Posterior cingulate gyrus (tissue), 11 donors: ENCODE results near the gene CELA2A.
"Not testable (repeated sequence)": the region's sequence is repeated elsewhere in the genome, so short reads cannot be mapped to it uniquely, and the experiment has no call there.

ENCODE experiments used
- DNase-seq, 10 donors: peaks; one replicate each; pipeline versions ENCODE4 v3.0.0 to v3.0.0-alpha.2; 2020 to 2021; ENCODE audit warnings: mixed read lengths in 3 of 10
- intact Hi-C: fragments of 100-400 bp; cut with DNase I; formaldehyde crosslinking; loops from one replicate; pipeline ENCODE4 v1.15.1; 2023

CELA2A gene

DNA sequence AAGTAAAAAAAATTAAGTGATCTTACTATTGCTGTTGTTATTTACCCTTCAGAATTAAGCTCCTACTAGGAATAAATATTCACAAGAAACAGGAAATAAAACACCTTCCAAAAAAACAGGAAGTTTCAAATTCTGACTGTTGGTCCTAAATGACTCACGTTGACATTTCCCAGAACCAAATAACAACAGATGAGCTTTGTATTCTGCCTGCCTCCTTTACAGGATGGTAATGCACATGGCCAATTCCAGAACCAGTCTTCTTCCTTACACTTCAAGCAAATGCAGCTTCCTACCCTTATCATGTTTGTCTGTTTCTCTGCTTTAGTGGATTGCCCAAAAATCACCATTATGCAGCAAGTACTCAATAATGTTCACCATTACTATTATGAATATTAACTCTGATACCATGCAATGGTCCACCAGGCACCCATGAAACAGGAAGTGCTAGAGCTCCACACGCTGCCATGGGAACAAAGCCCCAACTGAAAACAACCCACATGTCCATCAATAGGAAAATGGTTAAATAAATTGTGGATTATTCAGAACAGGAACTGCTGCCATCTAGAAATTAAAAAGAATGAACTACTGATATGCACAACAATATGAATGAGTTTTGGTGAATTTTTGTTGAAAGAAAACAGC, 58.6 kb downstream of the CELA2A start:
- no peak for DNase-seq
- intact Hi-C loops, result no loop called here

DNA sequence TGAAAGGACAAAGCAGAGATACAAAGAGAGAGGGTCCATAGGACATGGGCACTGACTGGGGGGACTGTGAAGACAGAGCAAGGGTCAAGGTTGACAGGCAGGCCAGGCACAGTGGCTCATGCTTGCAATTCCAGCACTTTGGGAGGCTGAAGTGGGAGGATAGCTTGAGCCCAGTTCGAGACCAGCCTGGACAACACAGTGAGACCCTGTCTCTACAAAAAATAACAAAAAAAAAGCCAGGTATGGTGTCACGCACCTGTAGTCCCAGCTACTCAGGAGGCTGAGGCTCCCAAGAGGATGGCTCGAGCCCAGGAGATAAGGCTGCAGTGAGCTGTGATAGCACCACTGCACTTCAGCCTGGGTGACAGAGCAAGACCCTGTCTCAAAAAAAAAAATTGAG, 63.1 kb downstream of the CELA2A start:
- intact Hi-C loops, result no loop called here
- DNase-seq, result no peak

DNA sequence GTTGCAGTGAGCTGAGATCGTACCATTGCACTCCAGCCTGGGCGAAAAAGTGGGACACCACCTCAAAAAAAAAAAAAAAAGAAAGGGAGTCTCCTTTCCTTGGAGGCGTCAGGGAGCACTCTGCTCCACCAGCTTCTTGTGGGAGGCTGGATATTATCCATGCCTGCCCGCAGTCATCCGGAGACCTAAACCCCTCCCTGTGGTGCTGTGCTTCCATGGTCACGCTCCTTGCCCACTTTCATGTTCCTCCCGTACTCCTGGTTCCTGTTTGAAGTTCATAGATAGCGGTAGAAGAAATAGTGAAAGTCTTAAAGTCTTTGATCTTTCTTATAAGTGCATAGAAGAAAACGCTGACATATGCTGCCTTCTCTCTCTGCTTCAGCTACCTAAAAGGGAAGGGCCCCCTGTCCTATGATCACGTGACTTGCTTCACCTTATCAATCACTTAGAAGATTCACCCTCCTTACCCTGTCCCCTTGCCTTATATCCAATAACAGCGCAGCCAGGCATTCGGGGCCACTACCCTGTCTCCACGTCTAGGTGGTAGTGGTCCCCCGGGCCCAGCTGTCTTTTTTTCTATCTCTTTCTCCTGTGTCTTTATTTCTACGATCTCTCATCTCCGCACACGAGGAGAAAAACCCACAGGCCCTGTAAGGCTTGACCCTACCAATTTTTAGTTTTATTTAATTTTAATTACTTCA, 64.8 kb downstream of the CELA2A start:
- intact Hi-C loops, result not testable (repeated sequence)
- DNase-seq, result peak in 1 of 10 donors; percentile 44
